Measurements from ENCODE around the gene ANKRD63. TPM values are rescaled to one million over a fixed set of nuclear protein-coding genes. Genes with fewer than 3 reads are reported as not detected.

The ANKRD63 gene
- total RNA-seq, 1 experiment from 2014 or later: 1.2 TPM

DNA sequence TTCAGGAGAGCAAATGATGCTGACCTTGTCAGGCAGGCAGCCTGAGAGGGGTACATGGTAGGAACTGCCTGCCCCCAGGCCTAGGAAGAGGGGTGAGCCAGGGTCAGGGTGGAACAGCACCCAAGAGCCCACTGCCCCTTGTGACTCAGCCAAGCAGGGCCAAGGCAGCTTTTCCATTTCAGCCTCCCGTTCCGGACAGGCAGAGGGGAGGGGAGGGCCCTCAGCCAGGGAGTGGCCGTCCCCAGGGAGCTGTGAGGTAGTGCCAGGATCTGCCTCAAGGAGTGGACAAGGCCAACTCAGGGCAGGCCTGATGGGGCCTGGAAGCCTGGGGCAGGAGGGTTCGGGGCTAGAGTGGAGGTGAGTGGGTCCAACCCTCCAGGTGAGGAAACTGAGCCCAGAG lies 5.1 kb upstream of the ANKRD63 start:
- Mint-ChIP-seq H3K4me1 (peaks cover 30% of the 10 kb centered on the region), H3K36me3 (no peaks in the 10 kb centered on the region), H3K4me3 (no peak overlapping the region), H3K27ac (no peak overlapping the region), H3K27me3 (ENCODE audit: low read depth) (peaks cover 62% of the 10 kb centered on the region), H3K9me3 (no peaks in the 10 kb centered on the region)
- DNase-seq (ENCODE audit: low spot score) (no peak), ATAC-seq (no peak)
- ChIA-PET POLR2A (no interaction called here), CTCF (interaction anchor here (0.6 to 13.0 kb wide), 6 partner anchors 9 to 302 kb away, joined by 3 to 341 read pairs (median 76); partner anchors contain the start of genes CCDC9B and PLCB2)
- TF ChIP-seq STAT6 (CRISPR knock-in tag; conservative IDR thresholded peaks at IDR 0.05; ENCODE audit: low read depth): no peak
- no peak for TF ChIP-seq MXD4 (CRISPR knock-in tag; IDR thresholded peaks at IDR 0.05; ENCODE audit: borderline replicate concordance)
- no peak for TF ChIP-seq GTF2I (CRISPR knock-in tag; conservative IDR thresholded peaks at IDR 0.05)
- TF ChIP-seq, protein P1, sequence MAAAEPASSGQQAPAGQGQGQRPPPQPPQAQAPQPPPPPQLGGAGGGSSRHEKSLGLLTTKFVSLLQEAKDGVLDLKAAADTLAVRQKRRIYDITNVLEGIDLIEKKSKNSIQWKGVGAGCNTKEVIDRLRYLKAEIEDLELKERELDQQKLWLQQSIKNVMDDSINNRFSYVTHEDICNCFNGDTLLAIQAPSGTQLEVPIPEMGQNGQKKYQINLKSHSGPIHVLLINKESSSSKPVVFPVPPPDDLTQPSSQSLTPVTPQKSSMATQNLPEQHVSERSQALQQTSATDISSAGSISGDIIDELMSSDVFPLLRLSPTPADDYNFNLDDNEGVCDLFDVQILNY (CRISPR knock-in tag; IDR thresholded peaks at IDR 0.05): no peak
- TF ChIP-seq ATF1 (CRISPR knock-in tag; IDR thresholded peaks at IDR 0.05): no peak
- no peak for TF ChIP-seq NFYB (CRISPR knock-in tag; conservative IDR thresholded peaks at IDR 0.05; ENCODE audit: low read depth)
- no peak for TF ChIP-seq GRHL2 (CRISPR knock-in tag; IDR thresholded peaks at IDR 0.05; ENCODE audit: insufficient replicate concordance, severe bottlenecking)
- TF ChIP-seq NR3C1 (CRISPR knock-in tag; conservative IDR thresholded peaks at IDR 0.05; ENCODE audit: low read depth): no peak
- no peak for TF ChIP-seq ATF3 (CRISPR knock-in tag; conservative IDR thresholded peaks at IDR 0.05)
- no peak for TF ChIP-seq ZMAT4 (CRISPR knock-in tag; IDR thresholded peaks at IDR 0.05)

DNA sequence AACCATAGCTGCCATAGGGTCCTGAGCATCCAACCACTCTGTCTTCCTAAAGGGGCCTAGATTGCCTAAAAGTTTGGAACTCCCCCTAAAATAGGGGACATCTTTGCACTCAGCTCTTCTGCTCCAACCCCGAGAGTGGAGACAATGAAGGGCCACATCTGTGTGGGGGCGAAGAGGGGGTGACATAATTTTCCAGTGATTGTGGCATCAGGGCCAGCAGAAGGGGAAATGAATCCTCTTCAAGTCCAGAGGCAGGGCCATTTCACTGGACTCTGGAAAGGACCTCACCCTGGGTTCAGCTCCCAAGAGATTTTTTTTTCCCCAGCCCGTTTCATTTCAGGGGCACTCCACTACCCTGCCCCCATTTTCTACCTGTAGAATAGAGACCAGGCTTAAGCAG lies 4.6 kb upstream of the ANKRD63 start:
- H3K4me1 Mint-ChIP-seq: peaks cover 30% of the 10 kb centered on the region
- H3K4me3 Mint-ChIP-seq: no peak overlapping the region
- no peak overlapping the region for H3K27ac Mint-ChIP-seq
- no peaks in the 10 kb centered on the region for H3K9me3 Mint-ChIP-seq
- H3K36me3 Mint-ChIP-seq: no peaks in the 10 kb centered on the region
- ChIA-PET CTCF (interaction anchor here (1.0 to 13.0 kb wide), 6 partner anchors 8 to 57 kb away, joined by 3 to 341 read pairs (median 76); partner anchors contain the start of genes CCDC9B and PLCB2), POLR2A (interaction anchor here (0.6 kb wide), 1 partner anchor 11 kb away, joined by 3 read pairs; no protein-coding TSS in a partner anchor)
- TF ChIP-seq ETV6 (CRISPR knock-in tag; IDR thresholded peaks at IDR 0.05): no peak
- no peak for TF ChIP-seq CREB1 (CRISPR knock-in tag; IDR thresholded peaks at IDR 0.05)
- no peak for TF ChIP-seq TEAD1 (CRISPR knock-in tag; IDR thresholded peaks at IDR 0.05)
- TF ChIP-seq, protein P2, sequence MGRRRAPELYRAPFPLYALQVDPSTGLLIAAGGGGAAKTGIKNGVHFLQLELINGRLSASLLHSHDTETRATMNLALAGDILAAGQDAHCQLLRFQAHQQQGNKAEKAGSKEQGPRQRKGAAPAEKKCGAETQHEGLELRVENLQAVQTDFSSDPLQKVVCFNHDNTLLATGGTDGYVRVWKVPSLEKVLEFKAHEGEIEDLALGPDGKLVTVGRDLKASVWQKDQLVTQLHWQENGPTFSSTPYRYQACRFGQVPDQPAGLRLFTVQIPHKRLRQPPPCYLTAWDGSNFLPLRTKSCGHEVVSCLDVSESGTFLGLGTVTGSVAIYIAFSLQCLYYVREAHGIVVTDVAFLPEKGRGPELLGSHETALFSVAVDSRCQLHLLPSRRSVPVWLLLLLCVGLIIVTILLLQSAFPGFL (CRISPR knock-in tag; IDR thresholded peaks at IDR 0.05; ENCODE audit: borderline replicate concordance): no peak
- TF ChIP-seq CREM (CRISPR knock-in tag; IDR thresholded peaks at IDR 0.05): no peak
- TF ChIP-seq, protein P3, sequence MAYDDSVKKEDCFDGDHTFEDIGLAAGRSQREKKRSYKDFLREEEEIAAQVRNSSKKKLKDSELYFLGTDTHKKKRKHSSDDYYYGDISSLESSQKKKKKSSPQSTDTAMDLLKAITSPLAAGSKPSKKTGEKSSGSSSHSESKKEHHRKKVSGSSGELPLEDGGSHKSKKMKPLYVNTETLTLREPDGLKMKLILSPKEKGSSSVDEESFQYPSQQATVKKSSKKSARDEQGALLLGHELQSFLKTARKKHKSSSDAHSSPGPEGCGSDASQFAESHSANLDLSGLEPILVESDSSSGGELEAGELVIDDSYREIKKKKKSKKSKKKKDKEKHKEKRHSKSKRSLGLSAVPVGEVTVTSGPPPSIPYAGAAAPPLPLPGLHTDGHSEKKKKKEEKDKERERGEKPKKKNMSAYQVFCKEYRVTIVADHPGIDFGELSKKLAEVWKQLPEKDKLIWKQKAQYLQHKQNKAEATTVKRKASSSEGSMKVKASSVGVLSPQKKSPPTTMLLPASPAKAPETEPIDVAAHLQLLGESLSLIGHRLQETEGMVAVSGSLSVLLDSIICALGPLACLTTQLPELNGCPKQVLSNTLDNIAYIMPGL (CRISPR knock-in tag; IDR thresholded peaks at IDR 0.05): no peak
- TF ChIP-seq TCF7 (CRISPR knock-in tag; IDR thresholded peaks at IDR 0.05; ENCODE audit: low read depth): no peak
- no peak for TF ChIP-seq NR3C1 (CRISPR knock-in tag; conservative IDR thresholded peaks at IDR 0.05; ENCODE audit: low read depth)
- no peak for TF ChIP-seq ZBTB21 (CRISPR knock-in tag; IDR thresholded peaks at IDR 0.05; ENCODE audit: borderline replicate concordance)
- no peak for TF ChIP-seq OVOL2 (CRISPR knock-in tag; IDR thresholded peaks at IDR 0.05; ENCODE audit: borderline replicate concordance)
- TF ChIP-seq IRF1 (CRISPR knock-in tag; IDR thresholded peaks at IDR 0.05): no peak
- no peak for TF ChIP-seq ZNF219 (CRISPR knock-in tag; IDR thresholded peaks at IDR 0.05; ENCODE audit: borderline replicate concordance)
- H3K27me3 Mint-ChIP-seq (ENCODE audit: low read depth): peaks cover 62% of the 10 kb centered on the region
- no peak for ATAC-seq
- no peak for DNase-seq (ENCODE audit: low spot score)
